Central memory CD8-positive, alpha-beta T cell (primary cell): ENCODE measurements around the gene PYROXD2.
"Not testable (repeated sequence)": the region's sequence is repeated elsewhere in the genome, so short reads cannot be mapped to it uniquely, and the experiment has no call there.

Experiments used
- ATAC-seq: fragments of 150-1000 bp; cut with Tn5 transposase; replicated peaks from 2 replicates; pipeline ENCODE4 v1.10.0; 2022; ENCODE audit warnings: mild to moderate bottlenecking, moderate FRiP score, moderate number of reproducible peaks; ENCODE audit not compliant: poor library complexity, severe bottlenecking; ENCODE audit errors: extremely low read depth
- DNase-seq, 2 donors: peaks; one replicate each; pipeline ENCODE4 v3.0.0; 2021; ENCODE audit warnings: low spot score in 2 of 2
- H3K27ac Mint-ChIP-seq: one replicate; pipeline ENCODE4 v1.8.0; 2022; ENCODE audit warnings: low read depth, mild to moderate bottlenecking, moderate library complexity, mixed read lengths
- H3K27me3 Mint-ChIP-seq: one replicate; pipeline ENCODE4 v1.8.0; 2022; ENCODE audit warnings: mixed read lengths
- H3K36me3 Mint-ChIP-seq: one replicate; pipeline ENCODE4 v1.8.0; 2022; ENCODE audit warnings: mild to moderate bottlenecking, moderate library complexity, mixed read lengths; ENCODE audit not compliant: insufficient read depth
- H3K4me1 Mint-ChIP-seq: one replicate; pipeline ENCODE4 v1.8.0; 2022; ENCODE audit warnings: mixed read lengths
- H3K4me3 Mint-ChIP-seq: one replicate; pipeline ENCODE4 v1.8.0; 2022; ENCODE audit warnings: mild to moderate bottlenecking, moderate library complexity, mixed read lengths
- H3K9me3 Mint-ChIP-seq: one replicate; pipeline ENCODE4 v1.8.0; 2022; ENCODE audit warnings: mixed read lengths

Gene PYROXD2

GRCh38 chr10:98391065-98391464 is 23.9 kb downstream of the PYROXD2 start:
- Mint-ChIP-seq H3K4me1 (peaks cover 50% of the 10 kb centered on the region), H3K9me3 (no peaks in the 10 kb centered on the region), H3K27ac (peak overlapping the region; percentile 79), H3K27me3 (no peaks in the 10 kb centered on the region), H3K4me3 (peak overlapping the region; percentile 64), H3K36me3 (peaks cover 2% of the 10 kb centered on the region)
- ATAC-seq (peak; percentile 30), DNase-seq (no peak)

DNA sequence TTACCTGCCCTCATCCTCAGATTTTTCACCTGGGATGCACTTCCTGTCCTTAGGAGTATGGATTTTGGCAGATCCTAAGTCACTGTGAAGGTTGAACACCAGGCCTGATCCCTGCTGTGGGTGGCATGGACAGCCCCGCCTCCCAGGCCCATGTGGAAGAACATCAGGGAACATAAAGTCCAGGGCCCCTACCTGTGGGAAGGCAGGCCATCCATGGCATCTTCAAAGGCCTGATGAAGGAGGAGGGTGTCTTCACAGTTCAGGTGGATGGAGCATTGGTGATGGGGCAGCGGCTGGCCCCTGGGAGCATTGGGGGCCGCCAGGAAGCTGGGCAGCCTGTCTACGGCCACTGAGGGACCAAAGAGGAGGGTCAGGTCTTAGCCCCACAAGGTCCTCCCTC is 24.6 kb downstream of the PYROXD2 start:
- ATAC-seq (no peak), DNase-seq (no peak)
- peaks cover 2% of the 10 kb centered on the region for H3K36me3 Mint-ChIP-seq
- no peak overlapping the region for H3K27ac Mint-ChIP-seq
- no peak overlapping the region for H3K4me3 Mint-ChIP-seq
- H3K27me3 Mint-ChIP-seq = no peaks in the 10 kb centered on the region
- H3K4me1 Mint-ChIP-seq = peaks cover 55% of the 10 kb centered on the region
- no peaks in the 10 kb centered on the region for H3K9me3 Mint-ChIP-seq

DNA sequence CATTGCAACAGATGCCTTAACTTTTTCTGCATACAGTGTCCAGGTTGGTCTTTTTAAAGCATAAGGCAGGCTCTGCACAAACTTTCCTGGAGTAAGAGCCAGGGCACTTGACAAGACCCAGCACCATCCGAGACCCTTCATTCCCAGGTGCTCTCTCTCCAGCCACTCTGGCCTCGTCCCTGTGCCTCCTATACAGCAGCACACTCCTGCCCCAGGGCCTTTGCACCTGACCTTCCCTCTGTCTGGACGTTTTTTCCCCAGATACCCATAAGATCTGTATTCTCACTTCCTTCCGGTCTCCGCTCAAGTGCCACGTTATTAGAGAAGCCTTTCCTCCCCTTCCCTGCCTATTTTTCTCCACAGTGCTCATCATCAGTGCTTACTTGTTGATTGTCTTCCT is 25.6 kb downstream of the PYROXD2 start:
- ATAC-seq (no peak), DNase-seq (no peak)
- H3K4me3 Mint-ChIP-seq = no peak overlapping the region
- no peaks in the 10 kb centered on the region for H3K9me3 Mint-ChIP-seq
- no peak overlapping the region for H3K27ac Mint-ChIP-seq
- peaks cover 52% of the 10 kb centered on the region for H3K4me1 Mint-ChIP-seq
- H3K36me3 Mint-ChIP-seq = peaks cover 2% of the 10 kb centered on the region
- H3K27me3 Mint-ChIP-seq = no peaks in the 10 kb centered on the region

GRCh38 chr10:98388101-98388655 is 26.8 kb downstream of the PYROXD2 start:
- Mint-ChIP-seq H3K4me1 (peaks cover 39% of the 10 kb centered on the region), H3K9me3 (no peaks in the 10 kb centered on the region), H3K36me3 (no peaks in the 10 kb centered on the region), H3K27me3 (no peaks in the 10 kb centered on the region), H3K27ac (peak overlapping the region; percentile 30), H3K4me3 (no peak overlapping the region)
- ATAC-seq (no peak), DNase-seq (no peak)

- H3K36me3 Mint-ChIP-seq = no peaks in the 10 kb centered on the region
- H3K4me3 Mint-ChIP-seq = no peak overlapping the region
- DNase-seq (no peak), ATAC-seq (no peak)
- H3K9me3 Mint-ChIP-seq = no peaks in the 10 kb centered on the region
- no peak overlapping the region for H3K27ac Mint-ChIP-seq
- peaks cover 12% of the 10 kb centered on the region for H3K4me1 Mint-ChIP-seq
- H3K27me3 Mint-ChIP-seq = no peaks in the 10 kb centered on the region
These were observed 30.4 kb downstream of the PYROXD2 start for GRCh38 chr10:98384531-98385133.

- H3K9me3 Mint-ChIP-seq = no peaks in the 10 kb centered on the region
- H3K27ac Mint-ChIP-seq = no peak overlapping the region
- H3K27me3 Mint-ChIP-seq = no peaks in the 10 kb centered on the region
- no peaks in the 10 kb centered on the region for H3K36me3 Mint-ChIP-seq
- ATAC-seq (no peak), DNase-seq (no peak)
- H3K4me1 Mint-ChIP-seq = peaks cover 6% of the 10 kb centered on the region
- no peak overlapping the region for H3K4me3 Mint-ChIP-seq
These were observed 31.1 kb downstream of the PYROXD2 start for GRCh38 chr10:98383869-98384268.

- not testable (repeated sequence) for DNase-seq, H3K4me1 Mint-ChIP-seq, H3K36me3 Mint-ChIP-seq, H3K9me3 Mint-ChIP-seq, ATAC-seq, H3K27ac Mint-ChIP-seq, H3K27me3 Mint-ChIP-seq, H3K4me3 Mint-ChIP-seq
These were observed 31.8 kb downstream of the PYROXD2 start for GRCh38 chr10:98383134-98383667.

DNA sequence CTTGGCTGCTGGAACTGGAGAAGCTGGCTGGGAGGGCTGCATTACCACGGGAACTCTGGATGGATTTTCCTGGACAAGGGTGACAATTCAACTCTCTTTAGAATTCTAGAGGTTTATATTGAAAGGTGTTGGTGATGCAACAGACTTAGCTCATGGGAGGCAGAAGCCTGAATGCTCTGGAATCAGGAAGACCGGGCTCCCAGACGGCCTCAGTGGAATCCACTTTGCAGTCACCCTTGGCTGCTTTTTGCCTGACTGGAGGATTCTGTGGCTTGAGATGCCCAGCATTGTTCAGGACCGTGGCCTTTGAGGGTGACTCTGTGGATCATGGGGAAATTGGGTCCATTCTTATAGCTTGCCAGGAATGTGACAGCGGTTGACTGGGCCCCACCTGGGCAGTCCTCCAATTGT is 32.3 kb downstream of the PYROXD2 start:
- ATAC-seq = no peak
- H3K9me3 Mint-ChIP-seq = no peaks in the 10 kb centered on the region
- H3K36me3 Mint-ChIP-seq = no peaks in the 10 kb centered on the region
- H3K4me3 Mint-ChIP-seq = no peak overlapping the region
- no peak overlapping the region for H3K27ac Mint-ChIP-seq
- no peaks in the 10 kb centered on the region for H3K27me3 Mint-ChIP-seq
- no peak for DNase-seq
- H3K4me1 Mint-ChIP-seq = peaks cover 5% of the 10 kb centered on the region

- no peak overlapping the region for H3K27ac Mint-ChIP-seq
- no peak for ATAC-seq
- H3K4me1 Mint-ChIP-seq = peaks cover 3% of the 10 kb centered on the region
- no peak overlapping the region for H3K4me3 Mint-ChIP-seq
- H3K27me3 Mint-ChIP-seq = peaks cover 4% of the 10 kb centered on the region
- H3K36me3 Mint-ChIP-seq = no peaks in the 10 kb centered on the region
- no peak for DNase-seq
- no peaks in the 10 kb centered on the region for H3K9me3 Mint-ChIP-seq
These were observed 34.3 kb downstream of the PYROXD2 start for GRCh38 chr10:98380493-98381339.

GRCh38 chr10:98378722-98379121 is 36.3 kb downstream of the PYROXD2 start:
- Mint-ChIP-seq H3K36me3 (no peaks in the 10 kb centered on the region), H3K4me3 (no peak overlapping the region), H3K4me1 (no peaks in the 10 kb centered on the region), H3K27ac (no peak overlapping the region), H3K9me3 (no peaks in the 10 kb centered on the region), H3K27me3 (peaks cover 22% of the 10 kb centered on the region)
- no peak for DNase-seq
- no peak for ATAC-seq

GRCh38 chr10:98377536-98377935 is 37.4 kb downstream of the PYROXD2 start:
- DNase-seq (no peak), ATAC-seq (no peak)
- H3K27ac Mint-ChIP-seq = no peak overlapping the region
- H3K9me3 Mint-ChIP-seq = no peaks in the 10 kb centered on the region
- peaks cover 22% of the 10 kb centered on the region for H3K27me3 Mint-ChIP-seq
- H3K4me1 Mint-ChIP-seq = no peaks in the 10 kb centered on the region
- H3K4me3 Mint-ChIP-seq = no peak overlapping the region
- no peaks in the 10 kb centered on the region for H3K36me3 Mint-ChIP-seq

- Mint-ChIP-seq H3K9me3 (no peaks in the 10 kb centered on the region), H3K36me3 (no peaks in the 10 kb centered on the region), H3K27me3 (peaks cover 25% of the 10 kb centered on the region), H3K27ac (no peak overlapping the region), H3K4me1 (no peaks in the 10 kb centered on the region), H3K4me3 (no peak overlapping the region)
- no peak for DNase-seq
- no peak for ATAC-seq
These were observed 38.0 kb downstream of the PYROXD2 start for GRCh38 chr10:98377001-98377400.

DNA sequence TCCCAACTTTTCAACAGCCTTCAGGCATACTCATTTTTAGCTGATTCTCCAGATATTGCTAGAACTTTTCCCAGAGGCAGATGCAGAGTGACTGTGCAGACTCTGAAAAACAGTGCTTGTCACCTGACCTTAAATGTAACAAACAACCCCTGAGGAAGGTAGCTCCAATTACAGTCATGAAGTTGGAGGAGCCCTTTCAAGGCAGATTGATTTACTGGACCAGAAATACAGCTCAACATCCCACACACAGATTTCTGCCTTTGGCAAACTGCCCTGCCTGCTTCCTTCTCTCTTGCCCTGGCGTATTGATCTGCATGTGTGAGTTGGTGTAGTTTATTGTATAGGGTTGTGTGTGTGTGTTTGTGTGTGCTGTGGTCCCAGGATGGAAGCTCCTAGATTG is 38.5 kb downstream of the PYROXD2 start:
- no peak for DNase-seq
- Mint-ChIP-seq H3K36me3 (no peaks in the 10 kb centered on the region), H3K4me1 (no peaks in the 10 kb centered on the region), H3K4me3 (no peak overlapping the region), H3K27me3 (peaks cover 30% of the 10 kb centered on the region), H3K27ac (no peak overlapping the region), H3K9me3 (no peaks in the 10 kb centered on the region)
- no peak for ATAC-seq
